Coronary artery (tissue), 2 donors: Measurements from ENCODE around the gene MORC2.

Experiments
- DNase-seq: peaks from one replicate; pipeline ENCODE4 v3.0.0-alpha.2; 2017; ENCODE audit warnings: low spot score
- H3K27ac ChIP-seq, 2 donors: fragments of 200-600 bp; sonication (generic); one replicate each; pipeline ENCODE4 v1.5.1; 2016 to 2019
- H3K4me3 ChIP-seq: fragments of 200-600 bp; sonication (generic); 2 replicates; pipeline ENCODE4 v1.5.1; 2016; ENCODE audit warnings: mild to moderate bottlenecking, moderate library complexity
- TF ChIP-seq, protein P1 (sequence below): fragments of 200-600 bp; sonication (generic); IDR thresholded peaks from one replicate; pipeline ENCODE4 v1.5.1; 2019; ENCODE audit warnings: antibody characterized with exemption

Gene MORC2

DNA sequence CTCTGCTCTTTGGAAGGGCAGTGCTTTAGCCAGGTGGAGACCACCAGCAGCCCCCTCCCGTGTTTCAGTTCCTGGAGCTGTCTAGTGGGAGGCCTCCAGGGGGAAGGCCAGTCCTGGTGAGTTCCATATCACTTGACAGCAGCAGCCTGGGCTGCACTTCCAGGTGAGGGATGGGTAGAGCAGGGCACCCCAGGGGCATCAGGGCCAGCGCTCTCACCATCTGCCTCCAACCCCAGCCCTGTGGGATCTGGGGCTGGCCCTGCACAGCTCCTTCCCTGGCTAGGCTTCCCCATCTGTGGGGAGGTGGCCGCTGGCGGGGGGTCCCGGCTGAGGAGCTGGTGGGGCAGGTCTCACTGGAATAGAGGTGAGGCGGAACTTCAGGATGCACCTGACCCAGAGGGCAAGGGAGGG is 60.5 kb downstream of the MORC2 start:
- TF ChIP-seq, protein P1, sequence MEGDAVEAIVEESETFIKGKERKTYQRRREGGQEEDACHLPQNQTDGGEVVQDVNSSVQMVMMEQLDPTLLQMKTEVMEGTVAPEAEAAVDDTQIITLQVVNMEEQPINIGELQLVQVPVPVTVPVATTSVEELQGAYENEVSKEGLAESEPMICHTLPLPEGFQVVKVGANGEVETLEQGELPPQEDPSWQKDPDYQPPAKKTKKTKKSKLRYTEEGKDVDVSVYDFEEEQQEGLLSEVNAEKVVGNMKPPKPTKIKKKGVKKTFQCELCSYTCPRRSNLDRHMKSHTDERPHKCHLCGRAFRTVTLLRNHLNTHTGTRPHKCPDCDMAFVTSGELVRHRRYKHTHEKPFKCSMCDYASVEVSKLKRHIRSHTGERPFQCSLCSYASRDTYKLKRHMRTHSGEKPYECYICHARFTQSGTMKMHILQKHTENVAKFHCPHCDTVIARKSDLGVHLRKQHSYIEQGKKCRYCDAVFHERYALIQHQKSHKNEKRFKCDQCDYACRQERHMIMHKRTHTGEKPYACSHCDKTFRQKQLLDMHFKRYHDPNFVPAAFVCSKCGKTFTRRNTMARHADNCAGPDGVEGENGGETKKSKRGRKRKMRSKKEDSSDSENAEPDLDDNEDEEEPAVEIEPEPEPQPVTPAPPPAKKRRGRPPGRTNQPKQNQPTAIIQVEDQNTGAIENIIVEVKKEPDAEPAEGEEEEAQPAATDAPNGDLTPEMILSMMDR = no peak
- DNase-seq = no peak

DNA sequence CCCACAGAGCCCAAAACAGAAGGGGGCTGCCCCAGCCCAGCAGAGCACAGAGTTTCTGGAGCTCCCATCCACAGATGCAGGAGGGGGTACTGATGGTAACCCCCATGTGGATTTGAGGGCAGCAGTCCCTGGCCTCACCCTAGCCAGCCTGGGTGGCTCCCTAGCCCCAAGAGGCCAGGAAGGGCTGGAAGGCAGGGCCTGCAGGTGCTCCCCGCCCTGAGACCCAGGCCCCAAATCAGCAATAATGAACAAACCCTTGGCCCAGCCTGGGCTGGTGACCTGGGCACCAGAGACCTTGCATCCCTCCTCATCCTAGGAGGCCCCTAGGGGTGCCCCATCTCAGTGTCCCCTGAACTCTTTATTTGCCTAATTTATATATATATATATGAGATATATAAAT is 61.6 kb downstream of the MORC2 start:
- DNase-seq = no peak
- Histone ChIP-seq H3K4me3 (no peak overlapping the region), H3K27ac (no peak overlapping the region)
- TF ChIP-seq, protein P1 = no peak

More for the DNA sequence above, 60.5 kb downstream of the MORC2 start:
- Histone ChIP-seq H3K4me3 (no peak overlapping the region), H3K27ac (no peak overlapping the region)

DNA sequence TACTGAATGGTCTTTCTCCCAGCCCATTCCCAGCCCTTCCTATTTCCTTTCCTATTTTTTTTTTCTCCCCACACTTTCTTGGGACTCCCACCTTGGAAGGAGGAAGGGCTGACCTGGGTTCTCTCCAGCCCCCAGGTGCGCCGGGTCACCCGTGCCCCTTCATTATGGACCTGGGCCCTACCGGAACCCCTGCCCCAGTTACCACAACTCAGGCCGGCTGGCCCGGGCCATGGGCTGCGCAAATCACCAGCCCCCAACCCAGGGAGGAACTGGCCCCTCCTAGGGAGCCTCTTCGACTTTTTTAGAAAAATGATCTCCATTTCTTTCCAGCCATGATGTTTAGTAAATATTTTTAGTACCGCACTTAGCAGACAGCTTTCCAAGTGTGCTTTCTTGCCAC is 62.2 kb downstream of the MORC2 start:
- no peak for DNase-seq
- Histone ChIP-seq H3K4me3 (no peak overlapping the region), H3K27ac (no peak overlapping the region)
- TF ChIP-seq, protein P1 = no peak

DNA sequence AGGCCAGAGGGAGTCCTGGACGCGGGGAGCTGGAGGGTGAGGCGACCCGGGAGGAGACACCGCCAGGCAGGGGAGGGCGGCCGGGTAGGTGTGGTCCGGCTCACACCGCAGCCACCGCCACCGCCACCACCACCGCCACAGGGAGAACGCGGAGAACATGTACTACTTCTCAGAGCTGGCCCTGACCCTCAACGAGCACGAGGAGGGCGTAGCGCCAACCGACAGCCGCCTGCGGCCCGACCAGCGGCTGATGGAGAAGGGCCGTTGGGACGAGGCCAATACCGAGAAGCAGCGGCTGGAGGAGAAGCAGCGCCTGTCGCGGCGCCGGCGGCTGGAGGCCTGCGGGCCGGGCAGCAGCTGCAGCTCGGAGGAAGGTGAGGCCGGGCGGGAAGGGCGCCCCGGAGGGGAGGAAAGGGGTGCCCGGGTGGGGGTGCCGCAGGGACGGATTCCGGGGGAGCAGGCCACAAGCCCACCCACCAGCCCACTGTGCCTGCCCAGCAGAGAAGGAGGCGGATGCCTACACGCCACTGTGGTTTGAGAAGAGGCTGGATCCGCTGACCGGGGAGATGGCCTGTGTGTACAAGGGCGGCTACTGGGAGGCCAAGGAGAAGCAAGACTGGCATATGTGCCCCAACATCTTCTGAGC is 62.8 kb downstream of the MORC2 start:
- Histone ChIP-seq H3K27ac (no peak overlapping the region), H3K4me3 (no peak overlapping the region)
- no peak for DNase-seq
- TF ChIP-seq, protein P1 = no peak

DNA sequence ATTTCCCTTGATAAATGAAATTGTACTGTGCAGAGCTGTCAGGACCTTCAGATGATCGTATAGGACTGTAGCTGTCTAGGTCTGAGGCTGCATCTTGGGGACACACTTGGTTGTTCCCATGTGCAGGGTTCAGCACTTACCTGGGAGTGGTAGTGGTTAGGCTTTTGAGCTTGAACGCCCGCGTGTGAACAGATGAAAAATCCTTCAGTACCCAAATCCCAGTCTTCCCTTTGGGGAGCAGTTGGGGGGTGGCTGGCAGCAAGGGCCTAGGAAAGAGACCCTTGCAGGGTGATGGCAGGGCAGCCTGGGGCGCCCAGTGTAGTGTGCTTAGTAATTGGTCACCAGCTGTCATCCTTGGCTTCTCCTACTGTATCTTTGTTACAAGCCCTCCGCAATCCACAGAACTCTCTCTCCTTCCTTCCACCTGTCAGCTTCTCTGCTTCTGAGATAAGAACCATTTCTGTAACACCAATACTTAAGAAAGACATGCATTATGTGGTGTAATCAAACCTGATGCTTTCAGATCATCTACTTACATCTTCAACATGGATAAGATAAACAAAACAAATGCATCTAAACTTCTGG is 64.6 kb downstream of the MORC2 start:
- no peak overlapping the region for H3K27ac ChIP-seq
- DNase-seq = no peak
- TF ChIP-seq, protein P1 = no peak
- no peak overlapping the region for H3K4me3 ChIP-seq

DNA sequence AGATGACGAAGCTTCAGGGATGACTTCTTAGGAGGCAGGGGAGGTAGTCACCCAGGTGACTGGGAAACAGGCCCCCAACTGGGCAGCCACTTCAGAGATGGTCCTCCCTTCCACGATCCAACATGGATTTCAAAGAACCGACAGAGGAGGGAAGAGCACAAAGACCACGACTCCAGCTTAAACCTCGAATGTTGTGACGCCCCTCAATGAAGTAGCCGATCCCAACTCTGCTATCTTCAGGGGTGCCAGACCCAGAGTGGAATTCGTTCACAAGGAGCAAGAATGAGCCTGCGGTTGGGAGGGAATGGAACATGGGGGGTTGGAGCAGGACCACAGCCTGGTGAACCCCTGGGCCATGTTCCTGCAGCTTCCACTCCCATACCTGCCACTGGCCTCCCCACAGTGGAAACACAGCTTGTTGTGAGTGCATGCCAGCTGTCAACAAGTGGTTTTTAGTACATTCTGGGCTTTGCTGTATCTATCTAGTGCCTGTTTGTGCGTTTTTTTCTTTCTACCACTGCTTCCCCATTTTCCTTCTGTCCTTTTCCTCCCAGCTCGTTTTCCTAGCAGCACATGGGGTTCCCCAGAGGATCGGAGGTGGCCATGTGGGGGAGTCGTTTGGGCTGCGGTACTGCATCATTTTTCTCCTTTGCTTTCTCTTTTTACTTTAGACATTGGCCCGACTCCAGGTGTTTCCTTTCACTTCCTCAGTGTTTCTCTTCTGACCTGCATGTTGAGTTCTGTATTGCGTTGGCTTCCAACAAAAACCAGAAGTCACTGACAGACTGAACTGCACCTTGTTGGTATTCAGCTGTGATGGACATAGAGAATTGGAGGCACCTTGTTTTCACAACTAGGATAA is 65.8 kb downstream of the MORC2 start:
- no peak for DNase-seq
- no peak overlapping the region for H3K27ac ChIP-seq
- TF ChIP-seq, protein P1 = no peak
- no peak overlapping the region for H3K4me3 ChIP-seq
